Measurements from ENCODE around the gene RGS19.

Gene RGS19

DNA sequence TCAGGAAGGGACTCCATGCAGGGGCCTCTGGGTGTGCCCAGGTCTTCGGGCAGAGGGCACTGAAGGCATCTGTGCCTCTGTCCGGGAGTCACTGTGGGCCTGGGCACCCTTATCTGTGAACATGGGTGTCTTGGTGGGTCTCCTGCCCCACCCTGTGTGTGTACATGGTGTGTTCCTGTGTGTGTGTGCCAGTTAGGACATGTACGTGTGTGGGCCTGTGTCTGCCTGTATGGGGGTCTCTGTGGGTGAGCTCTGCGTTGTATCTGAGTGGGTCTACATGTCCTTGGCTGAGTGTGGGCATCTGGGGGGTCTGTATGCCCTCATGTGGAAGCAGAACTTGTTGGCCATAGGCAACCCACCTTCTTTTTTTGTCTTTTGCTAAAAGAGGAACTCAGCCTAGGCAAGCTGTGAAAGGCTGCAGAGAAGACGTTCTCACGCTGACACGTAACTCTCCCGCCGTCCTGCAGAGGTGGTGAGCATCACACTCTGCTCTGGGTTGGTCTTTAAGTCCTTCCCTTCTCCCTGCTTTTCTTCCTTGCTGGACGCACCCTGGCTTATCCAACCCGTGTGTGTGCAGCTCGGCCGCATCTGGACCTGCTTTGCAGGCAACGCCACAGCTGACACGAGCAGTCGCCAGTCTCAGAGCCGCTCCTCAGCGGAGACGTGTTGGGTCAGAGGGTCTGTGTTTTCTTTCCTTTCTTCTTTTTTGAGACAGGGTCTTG lies 28.6 kb upstream of the RGS19 start:
- DNase-seq = no peak

DNA sequence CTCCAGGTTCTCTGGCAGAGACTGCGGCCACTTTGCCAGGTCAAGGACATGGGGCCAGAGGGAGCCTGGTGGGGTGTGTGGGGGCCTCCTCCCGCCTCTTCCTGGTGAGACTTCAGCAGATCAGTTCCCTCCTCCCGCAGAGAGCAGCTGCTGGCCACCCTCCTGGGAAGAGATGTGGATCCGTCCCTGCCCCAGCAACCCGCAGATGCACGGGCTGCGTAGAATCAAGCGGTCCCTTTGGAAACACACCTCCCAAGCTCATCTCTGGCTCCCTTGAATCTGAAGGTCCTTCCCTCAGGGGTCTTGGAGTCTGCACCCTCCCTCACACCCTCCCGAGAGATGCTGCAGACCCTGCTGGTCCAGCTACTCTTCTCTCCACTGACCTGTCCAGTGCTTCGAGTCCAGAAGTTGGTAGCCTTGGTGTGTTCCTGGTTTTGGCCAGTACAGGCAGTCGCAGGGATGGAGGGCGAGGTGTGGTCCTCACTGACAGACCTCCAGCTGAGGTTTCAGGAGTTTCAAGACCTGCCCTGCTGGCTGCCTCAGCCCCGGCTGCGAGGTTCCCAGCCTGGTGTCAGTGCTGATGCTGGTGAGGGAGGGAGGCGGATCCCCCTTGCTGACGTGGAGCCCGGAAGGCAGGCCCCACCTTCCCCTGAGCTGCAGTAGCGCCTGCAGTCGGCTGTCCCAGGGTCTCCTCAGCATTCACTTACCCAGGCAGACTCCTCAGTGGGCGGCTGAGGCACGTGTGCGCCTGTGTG lies 27.8 kb upstream of the RGS19 start, which contains the start of gene NPBWR2:
Gene NPBWR2, minus strand, starts transcription at position 585 of the 755 bp plus-strand sequence. CDS start 734 bp downstream, outside the sequence.
- no peak for DNase-seq

DNA sequence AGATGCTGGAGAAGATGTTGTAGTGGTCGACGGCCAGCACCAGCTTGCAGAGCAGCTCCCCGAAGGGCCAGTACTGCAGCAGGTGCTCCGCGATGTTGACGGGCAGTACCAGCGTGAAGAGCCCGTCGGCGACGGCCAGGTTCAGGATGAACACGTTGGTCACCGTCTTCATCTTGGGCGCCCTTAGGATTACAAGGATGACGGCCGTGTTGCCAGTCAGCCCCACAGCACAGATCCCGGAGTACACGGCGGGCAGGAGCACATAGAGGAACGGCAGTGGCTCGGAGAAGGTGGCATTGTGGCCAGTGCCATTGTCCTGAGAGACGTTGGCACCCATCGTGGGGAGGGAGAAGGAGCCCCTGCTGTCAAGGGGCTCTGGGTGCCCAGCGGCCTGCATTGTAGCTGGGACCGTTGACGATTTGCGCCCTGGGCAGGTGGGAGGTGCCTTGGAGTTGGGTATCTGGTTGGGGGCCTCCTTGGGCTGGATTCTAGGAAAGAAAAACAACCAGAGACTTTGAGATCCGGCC lies 27.2 kb upstream of the RGS19 start:
- DNase-seq = no peak

DNA sequence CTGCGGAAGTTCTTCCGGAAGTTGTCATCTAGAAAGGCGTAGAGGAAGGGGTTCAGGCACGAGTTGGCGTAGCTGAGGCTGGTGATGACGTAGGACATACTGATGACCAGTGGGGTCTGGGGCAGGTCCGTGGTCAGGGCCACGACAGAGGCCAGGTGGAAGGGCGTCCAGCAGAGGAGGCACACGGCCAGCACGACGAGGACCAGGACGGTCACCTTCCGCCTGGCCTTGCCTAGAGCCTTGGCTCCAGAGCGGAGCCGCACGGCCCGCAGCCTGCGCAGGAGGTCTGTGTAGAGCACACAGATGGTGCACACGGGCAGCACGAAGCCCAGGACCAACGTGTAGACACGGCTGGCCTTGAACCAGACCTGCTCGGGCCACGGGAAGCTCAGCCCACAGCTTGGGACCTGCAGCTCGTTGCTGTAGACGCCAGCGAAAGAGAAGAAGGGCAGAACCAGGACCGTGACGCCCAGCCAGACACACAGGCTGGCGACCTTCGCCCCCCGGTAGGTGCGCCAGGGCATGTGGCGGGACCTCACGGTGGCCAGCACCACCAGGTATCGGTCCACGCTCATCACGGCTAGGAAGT lies 26.6 kb upstream of the RGS19 start:
- DNase-seq = no peak

DNA sequence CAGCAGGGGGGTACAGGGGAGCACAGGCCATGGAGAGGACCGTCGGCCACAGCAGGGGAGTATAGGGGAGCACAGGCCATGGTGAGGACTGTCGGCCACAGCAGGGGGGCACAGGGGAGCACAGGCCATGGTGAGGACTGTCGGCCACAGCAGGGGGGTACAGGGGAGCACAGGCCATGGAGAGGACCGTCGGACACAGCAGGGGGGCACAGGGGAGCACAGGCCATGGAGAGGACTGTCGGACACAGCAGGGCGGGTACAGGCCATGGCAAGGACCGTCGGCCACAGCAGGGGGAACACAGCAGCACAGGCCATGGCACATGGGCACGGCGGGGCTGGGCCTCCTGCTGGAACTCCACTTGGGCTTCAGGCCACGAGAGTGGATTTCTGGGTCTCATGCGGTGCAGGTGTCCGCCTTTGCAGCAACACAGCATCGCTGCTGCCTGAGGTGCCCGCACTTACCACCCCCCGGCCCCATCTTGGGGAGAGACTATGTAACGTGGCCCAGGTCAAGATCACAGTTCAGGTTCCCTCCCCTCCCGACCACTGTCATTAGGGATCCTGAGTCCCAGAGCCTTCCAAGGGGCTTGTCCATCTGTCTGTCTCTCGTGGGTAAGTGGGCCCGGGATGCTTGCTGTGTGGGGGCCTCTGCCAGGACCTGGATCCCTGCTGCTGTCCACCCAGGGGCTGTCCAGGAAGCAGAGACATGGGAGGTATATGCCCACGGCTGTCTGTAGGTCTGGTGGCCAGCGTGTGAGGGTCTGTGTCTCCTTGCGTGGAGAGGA lies 25.5 kb upstream of the RGS19 start:
- no peak for DNase-seq

DNA sequence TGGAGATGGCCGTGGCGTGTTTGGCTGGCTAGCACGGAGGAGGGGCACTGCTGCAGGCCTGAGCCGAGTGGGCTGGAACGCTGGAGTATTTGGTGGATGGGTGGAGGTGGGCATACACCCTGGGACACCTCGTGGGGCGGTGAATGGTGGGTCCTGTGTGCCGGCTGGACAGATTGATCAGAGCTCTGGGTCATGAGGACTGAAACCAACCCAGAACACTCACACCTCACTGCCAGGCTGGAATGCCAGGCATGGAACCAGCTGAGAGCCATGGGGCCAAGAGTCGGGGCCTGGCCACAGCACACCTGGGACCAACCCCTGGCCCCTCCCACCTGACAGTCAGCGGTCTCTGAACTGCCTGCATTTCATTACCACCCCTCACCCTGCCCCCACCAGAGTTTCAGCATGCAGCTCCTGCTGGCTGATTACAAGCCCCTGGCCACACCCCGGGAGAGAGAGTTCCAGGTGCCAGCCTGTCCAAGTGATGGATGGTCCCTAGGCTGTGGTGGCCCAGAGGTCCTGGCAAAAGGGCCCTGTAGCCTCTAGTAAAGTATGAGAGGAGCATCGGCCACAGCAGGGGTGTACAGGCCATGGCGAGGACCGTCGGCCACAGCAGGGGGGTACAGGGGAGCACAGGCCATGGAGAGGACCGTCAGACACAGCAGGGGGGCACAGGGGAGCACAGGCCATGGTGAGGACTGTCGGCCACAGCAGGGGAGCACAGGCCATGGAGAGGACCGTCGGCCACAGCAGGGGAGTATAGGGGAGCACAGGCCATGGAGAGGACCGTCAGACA lies 24.8 kb upstream of the RGS19 start:
- no peak for DNase-seq

DNA sequence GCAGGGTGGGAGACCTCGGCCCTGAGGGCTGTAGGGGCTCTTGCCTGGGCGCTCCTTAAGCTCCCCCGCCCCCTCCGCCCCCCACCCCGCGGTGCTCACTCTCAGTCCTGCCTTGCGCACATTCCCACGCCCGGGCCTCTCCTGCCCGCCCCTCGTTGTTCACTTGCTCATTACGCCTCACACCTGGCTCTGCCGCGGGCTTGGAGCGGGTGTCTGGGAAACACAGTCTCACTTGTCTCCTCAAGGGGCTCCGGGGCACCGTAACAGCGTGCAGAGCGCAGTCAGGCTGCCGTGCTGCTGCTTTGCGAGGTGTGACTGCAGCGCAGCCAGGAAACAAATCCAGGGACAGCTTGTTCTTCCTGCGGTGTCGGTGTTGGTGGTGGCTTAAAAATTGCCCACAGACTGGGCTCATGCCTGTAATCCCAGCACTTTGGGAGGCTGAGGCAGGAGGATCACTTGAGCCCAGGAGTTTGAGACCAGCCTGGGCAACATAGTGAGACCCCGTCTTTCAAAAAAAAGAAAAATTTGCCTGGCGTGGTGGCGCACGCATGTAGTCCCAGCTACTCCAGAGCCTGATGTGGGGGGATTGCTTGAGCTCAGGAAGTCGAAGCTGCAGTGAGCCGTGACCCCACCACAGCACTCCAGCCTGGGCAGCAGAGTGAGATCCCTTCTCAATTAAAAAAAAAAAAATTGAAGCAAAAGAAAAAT lies 23.5 kb upstream of the RGS19 start:
- peak; percentile 40 for DNase-seq

DNA sequence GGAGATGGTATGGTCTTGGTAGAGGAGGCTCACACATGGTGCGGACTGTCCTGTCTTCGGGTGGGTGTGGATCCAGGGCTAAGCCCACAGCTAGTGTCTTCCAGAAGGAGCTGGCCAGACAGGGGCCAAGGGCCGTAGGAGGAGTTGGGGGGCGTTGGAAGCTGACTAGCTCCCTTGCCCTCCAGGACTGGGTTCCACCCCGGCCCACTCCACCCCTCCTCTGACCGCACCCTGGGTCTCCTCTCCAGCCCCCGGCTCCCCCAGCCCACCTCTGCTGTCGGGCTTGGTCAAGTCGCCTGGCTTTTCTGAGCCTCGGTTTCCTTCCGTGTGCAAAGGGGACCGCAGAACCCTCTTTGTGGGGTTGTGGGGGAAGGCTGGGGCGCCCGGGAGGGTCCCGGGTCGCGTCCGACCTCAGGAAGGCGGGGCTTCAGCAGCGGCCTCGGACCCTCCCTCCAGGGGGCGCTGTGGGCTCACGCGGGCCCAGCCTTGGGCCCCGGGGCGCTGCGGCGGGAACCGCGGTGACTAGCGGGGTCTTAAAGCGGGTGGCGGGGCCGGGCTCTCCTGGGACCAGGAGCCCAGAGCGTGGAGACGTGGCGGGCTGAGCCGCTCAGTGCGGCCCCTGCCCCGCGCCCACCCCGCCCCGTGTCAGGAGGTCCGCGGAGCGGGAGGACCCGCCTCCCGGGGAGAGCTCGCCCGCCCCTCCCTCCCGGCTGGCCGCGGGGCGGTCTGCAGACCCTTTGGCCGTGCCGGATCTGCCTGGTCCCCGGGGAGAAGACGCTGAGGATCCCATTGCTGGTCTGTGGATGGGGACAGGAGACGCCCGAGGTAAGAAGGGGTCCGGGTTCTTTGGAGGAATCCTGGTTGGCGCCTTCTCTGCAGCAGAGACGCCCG lies 22.7 kb upstream of the RGS19 start:
- DNase-seq = no peak

DNA sequence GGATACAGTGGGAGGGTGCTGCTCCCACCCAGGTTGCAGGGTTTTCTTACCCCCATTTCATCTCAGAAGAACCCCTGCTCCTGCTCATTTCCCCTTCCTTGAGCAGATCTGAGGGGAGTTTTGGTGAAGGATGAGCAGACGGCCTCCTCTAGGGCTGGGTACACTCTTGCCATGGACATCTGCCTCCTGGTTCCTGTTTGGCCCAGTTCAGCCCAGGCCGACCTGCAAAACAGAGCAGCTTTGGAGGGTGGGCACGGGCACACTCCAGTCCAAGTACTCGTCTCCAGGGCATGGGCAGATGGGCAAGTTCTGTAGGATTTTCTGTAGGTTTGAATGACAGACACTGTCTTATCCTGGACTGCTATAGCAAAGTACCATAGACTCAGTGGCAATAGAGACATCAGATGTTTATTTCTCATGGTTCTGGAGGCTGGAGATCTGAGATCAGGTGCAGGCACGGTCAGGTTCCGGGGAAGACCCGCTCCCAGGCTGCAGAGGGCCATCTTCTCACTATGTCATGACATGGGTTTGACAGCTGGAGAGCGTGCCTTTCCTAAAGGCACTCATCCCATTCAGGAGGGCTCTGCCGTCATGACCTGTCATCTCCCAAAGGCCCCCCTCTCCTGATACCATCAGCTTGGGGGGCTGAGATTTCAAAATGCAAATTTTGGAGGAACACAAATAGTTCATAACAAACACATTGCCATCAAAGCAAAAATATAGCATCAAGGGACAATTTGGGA lies 21.8 kb upstream of the RGS19 start:
- no peak for DNase-seq

DNA sequence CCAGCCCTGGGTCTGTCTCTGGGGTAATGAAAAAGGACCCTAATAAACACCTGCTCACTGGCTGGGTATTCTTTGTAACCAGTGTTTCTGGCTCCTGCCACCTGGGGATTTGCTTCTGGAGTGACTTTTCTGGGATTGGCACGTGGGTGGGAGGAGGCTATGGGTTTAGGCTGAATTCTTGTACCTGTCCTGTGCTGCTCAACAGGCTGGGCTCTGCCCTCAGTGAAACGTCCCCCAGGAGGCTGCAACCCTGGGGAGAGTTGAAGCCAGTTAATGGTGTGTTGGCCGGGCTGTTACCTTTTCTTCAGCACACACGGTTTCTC lies 21.2 kb upstream of the RGS19 start:
- DNase-seq = no peak

DNA sequence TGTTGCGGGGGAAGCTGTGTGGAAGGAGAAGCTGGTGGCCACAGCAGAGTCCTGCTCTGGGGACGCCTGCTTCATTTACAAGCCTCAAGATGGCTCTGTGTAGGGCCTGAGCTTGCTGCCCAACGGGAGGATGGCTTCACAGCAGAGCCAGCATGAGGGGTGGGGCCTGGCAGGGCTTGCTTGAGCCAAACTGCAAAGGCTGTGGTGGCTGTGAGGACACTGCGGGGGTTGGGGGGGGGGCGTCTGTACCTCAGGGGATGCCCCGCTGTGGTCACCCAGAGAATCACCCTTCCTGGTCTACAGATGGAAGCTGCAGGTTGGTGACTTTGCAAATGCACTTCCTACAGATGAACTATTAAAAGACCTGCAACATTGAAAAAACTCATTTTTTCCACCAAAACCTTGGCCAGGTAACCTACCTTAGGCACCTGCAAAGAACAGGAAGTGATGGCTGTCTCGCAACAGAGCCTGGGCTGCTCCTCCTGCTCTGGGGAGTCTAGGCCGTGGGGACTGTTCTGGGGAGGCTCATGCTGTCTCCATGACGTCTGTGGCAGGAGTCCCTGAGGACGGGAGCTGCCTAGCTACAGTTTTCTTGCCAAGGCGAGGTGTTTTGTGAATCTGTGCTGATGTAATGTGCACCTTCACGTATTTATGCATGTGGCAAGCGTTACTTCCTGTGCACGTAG lies 20.7 kb upstream of the RGS19 start:
- no peak for DNase-seq

DNA sequence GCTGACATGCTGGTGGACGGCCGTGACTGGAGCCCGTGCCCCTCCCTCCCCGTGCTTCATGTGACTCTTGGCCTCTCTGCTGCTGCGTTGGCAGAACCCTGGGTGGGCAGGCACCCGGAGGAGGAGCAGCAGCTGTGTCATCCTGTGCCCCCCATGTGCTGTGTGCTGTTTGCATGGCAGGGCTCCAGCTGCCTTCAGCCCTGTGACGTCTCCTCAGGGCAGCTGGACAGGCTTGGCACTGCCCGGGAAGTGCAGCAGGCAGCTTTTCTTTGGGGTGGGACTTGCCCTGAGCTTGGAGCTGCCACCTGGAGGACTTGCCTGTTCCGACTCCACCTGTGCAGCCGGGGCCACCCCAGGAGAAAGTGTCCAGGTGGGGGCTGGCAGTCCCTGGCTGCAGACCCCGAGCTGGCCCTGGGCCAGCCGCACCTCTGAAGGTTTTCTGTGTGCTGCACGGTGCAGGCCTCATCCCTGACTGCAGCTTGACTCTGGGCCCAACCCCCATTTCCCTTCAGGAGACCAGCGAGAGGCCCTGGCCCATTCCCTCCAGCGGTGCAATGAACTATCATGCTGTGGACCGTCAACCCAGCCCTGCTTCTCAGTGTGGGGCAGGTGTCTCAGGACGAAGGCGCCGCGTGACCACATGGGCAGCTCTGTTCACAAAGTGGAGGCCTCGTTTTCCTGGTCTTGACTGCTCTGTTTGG lies 19.9 kb upstream of the RGS19 start:
- DNase-seq = peak; percentile 47

DNA sequence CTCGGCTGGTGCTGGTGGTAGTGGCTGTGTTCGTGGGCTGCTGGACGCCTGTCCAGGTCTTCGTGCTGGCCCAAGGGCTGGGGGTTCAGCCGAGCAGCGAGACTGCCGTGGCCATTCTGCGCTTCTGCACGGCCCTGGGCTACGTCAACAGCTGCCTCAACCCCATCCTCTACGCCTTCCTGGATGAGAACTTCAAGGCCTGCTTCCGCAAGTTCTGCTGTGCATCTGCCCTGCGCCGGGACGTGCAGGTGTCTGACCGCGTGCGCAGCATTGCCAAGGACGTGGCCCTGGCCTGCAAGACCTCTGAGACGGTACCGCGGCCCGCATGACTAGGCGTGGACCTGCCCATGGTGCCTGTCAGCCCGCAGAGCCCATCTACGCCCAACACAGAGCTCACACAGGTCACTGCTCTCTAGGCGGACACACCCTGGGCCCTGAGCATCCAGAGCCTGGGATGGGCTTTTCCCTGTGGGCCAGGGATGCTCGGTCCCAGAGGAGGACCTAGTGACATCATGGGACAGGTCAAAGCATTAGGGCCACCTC lies 19.2 kb upstream of the RGS19 start:
- no peak for DNase-seq

DNA sequence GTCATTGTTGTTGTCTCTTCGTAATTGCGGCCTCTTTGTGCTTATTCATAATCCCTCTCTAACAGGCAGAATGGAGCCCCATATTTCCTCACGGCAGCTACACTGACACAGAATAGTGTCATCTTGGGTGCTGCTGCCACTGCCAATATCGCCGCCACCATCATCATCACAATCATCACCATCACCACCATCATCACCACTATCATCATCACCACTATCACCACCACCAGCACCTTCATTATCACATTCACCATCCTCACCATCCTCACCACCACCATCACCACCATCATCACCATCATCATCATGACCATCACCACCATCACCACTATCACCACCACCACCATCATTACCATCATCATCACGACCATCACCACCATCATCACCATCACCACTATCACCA lies 17.2 kb upstream of the RGS19 start:
- DNase-seq = no peak

DNA sequence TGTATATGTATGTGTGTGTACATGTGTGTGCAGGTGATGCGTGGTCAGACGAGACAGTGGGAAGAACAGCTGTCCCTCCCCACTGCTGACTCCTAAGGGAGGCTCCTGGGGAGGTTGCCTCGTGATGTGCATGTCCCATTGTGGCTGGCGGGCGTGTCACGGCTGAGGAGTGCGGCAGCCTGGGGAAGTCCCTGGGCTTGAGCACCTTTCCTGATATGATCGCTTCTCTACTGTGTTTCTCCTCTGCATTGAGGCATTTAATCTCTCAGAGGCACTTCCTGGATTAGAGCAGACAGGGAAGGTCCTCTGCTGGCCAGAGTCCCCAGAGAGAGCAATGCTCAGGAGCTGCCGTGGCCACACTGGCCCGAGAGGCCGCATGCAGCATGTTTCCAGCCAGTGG lies 16.6 kb upstream of the RGS19 start:
- no peak for DNase-seq

DNA sequence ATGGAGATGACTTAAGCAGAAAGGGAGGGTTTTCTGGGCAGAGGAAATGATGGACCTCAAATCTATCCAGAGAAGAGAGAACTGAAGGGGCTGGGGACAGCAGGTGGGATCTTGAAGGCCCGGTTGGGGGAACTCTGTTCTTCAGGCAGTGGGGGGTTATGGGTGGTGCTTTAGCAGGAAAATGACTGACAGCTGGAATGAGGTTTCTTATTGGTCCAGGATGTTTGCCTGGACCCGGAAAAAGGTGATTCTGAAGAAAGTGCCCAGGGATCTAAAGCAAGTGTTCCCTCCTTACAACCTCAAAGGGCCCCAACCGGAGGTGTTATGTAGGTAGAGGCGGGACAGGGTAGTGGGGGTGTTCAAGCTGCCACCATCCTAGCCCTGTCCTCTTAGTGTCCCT lies 16.1 kb upstream of the RGS19 start:
- DNase-seq = no peak

DNA sequence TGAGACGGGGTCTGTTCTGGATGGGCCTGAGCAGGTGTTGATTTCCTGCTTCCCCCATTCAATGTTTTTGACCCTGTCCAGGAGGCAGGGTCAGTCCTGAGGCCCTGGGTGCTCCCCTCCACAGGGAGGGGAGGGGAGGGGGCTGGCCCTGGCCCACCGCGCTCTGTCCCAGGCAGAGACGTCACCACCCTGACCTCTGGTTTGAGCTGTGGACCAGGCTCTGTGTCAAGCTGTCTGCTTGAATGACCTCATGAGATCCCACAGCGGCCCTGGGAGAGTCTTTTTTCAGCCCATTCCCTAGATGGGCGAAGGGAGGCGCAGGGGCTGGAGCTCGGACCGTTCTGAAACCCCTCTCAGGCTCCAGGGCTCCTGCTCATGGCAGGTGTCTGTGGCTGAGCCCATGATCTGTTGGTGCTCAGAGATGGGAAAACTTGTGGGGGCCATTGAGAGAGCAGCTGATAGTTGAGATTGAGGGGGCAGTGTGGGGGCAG lies 13.7 kb upstream of the RGS19 start:
- no peak for DNase-seq
